ENCODE measurements around the gene CA5B. TPM values are rescaled to one million over a fixed set of nuclear protein-coding genes. Genes with fewer than 3 reads are reported as not detected.

Gene CA5B
- total and polyA plus RNA-seq, 2 donors (not counting 1 experiment from before 2014, with no cell fraction given): 17.2 to 25.1 TPM

GRCh38 chrX:15751155-15751819, 13.2 kb downstream of the CA5B start:
- Mint-ChIP-seq H3K27me3 (no peaks in the 10 kb centered on the region), H3K27ac (peak overlapping the region; percentile 99), H3K4me1 (peaks cover 51% of the 10 kb centered on the region), H3K4me3 (peak overlapping the region; percentile 80), H3K9me3 (ENCODE audit: insufficient read depth) (no peaks in the 10 kb centered on the region)
- H3K79me2 ChIP-seq (ENCODE audit: control insufficient read depth, insufficient read depth, low read length): peaks cover 14% of the 10 kb centered on the region
- no CpG with 5 or more reads among the region's 4 CpGs for WGBS (ENCODE audit: insufficient coverage)
- H3K36me3 ChIP-seq (replicated peaks in 1 of 2; ENCODE audit: control extremely low read depth in 1 of 2, control insufficient read depth in 1 of 2, extremely low read depth in 1 of 2, insufficient read depth in 2 of 2, low read length in 1 of 2): peaks cover 0 to 3% of the 10 kb centered on the region in 2 experiments
- H3K27ac ChIP-seq (ENCODE audit: low read length in 2 of 2): peak overlapping the region; percentile 94 to 97
- no peak overlapping the region for H2AFZ ChIP-seq (ENCODE audit: insufficient read depth, low read depth, low read length, poor library complexity, severe bottlenecking)
- TF ChIP-seq, protein P1, sequence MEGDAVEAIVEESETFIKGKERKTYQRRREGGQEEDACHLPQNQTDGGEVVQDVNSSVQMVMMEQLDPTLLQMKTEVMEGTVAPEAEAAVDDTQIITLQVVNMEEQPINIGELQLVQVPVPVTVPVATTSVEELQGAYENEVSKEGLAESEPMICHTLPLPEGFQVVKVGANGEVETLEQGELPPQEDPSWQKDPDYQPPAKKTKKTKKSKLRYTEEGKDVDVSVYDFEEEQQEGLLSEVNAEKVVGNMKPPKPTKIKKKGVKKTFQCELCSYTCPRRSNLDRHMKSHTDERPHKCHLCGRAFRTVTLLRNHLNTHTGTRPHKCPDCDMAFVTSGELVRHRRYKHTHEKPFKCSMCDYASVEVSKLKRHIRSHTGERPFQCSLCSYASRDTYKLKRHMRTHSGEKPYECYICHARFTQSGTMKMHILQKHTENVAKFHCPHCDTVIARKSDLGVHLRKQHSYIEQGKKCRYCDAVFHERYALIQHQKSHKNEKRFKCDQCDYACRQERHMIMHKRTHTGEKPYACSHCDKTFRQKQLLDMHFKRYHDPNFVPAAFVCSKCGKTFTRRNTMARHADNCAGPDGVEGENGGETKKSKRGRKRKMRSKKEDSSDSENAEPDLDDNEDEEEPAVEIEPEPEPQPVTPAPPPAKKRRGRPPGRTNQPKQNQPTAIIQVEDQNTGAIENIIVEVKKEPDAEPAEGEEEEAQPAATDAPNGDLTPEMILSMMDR (IDR thresholded peaks at IDR 0.05): no peak
- no peak for TF ChIP-seq EZH2 (IDR thresholded peaks at IDR 0.05; ENCODE audit: borderline replicate concordance, insufficient read depth, low read depth, low read length, poor library complexity, severe bottlenecking)
- ATAC-seq (ENCODE audit: low read depth) (peak; percentile 53), DNase-seq (peak; percentile 72)
- ChIA-PET CTCF (interaction anchor here (1.3 to 7.1 kb wide), 2 partner anchors 9 to 12 kb away, joined by 5 to 28 read pairs; partner anchors contain the start of gene CA5B), POLR2A (interaction anchor here (1.0 to 1.2 kb wide), 2 partner anchors 13 to 39 kb away, joined by 3 to 5 read pairs; partner anchors contain the start of genes CA5B and ZRSR2)
- peak overlapping the region; percentile 59 for H3K9ac ChIP-seq (ENCODE audit: low read length)
- no peaks in the 10 kb centered on the region for H3K9me3 ChIP-seq (ENCODE audit: control extremely low read depth in 1 of 3, control insufficient read depth in 2 of 3, insufficient read depth in 1 of 3, low read length in 2 of 3)
- H3K27me3 ChIP-seq (replicated peaks in 1 of 4; ENCODE audit: control extremely low read depth in 1 of 4, control insufficient read depth in 3 of 4, insufficient read depth in 4 of 4, low read length in 3 of 4): no peaks in the 10 kb centered on the region
- H4K20me1 ChIP-seq (ENCODE audit: control insufficient read depth, insufficient read depth, low read length, poor library complexity, severe bottlenecking): no peaks in the 10 kb centered on the region
- intact Hi-C loops (cut with micrococcal nuclease): loop anchor here (5.0 kb wide), 1 partner anchor 41 kb away; the partner anchor contains the start of gene ZRSR2
- peak overlapping the region; percentile 68 for H3K4me2 ChIP-seq (replicated peaks; ENCODE audit: low read depth, low read length, poor library complexity, severe bottlenecking)
- peak overlapping the region in 3 of 5 experiments; percentile 3 to 46 (median 21) for H3K4me3 ChIP-seq (ENCODE audit: control extremely low read depth in 1 of 5, extremely low read depth in 1 of 5, insufficient read depth in 1 of 5, low read depth in 2 of 5, low read length in 4 of 5)
- H3K4me1 ChIP-seq (ENCODE audit: control insufficient read depth in 2 of 2, insufficient read depth in 2 of 2, low read length in 2 of 2): peaks cover 31 to 39% of the 10 kb centered on the region in 2 donors

DNA sequence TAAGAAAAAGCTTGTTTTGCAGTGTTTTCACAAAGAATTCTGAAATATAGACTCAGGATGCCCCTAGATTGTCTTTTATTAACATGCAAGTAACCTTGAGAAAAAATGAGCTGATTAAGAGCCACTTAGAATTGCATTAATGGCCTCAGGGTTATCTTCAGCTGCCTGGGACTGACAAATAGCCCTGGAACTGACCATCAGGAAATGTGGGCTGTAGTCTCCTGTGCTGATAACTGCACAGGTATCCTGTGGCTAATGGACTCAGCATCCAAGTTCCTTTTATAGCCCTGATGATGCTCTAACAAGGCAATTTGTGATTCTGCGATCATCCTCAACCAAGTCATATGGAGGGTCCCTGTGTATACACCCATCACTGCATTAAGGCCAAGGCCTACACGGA, 17.0 kb downstream of the CA5B start:
- Histone ChIP-seq H2AFZ (ENCODE audit: insufficient read depth, low read depth, low read length, poor library complexity, severe bottlenecking) (no peak overlapping the region), H3K4me2 (replicated peaks; ENCODE audit: low read depth, low read length, poor library complexity, severe bottlenecking) (no peak overlapping the region), H3K4me3 (ENCODE audit: control extremely low read depth in 1 of 5, extremely low read depth in 1 of 5, insufficient read depth in 1 of 5, low read depth in 2 of 5, low read length in 4 of 5) (no peak overlapping the region), H4K20me1 (ENCODE audit: control insufficient read depth, insufficient read depth, low read length, poor library complexity, severe bottlenecking) (no peaks in the 10 kb centered on the region), H3K27ac (ENCODE audit: low read length in 2 of 2) (no peak overlapping the region), H3K36me3 (replicated peaks in 1 of 2; ENCODE audit: control extremely low read depth in 1 of 2, control insufficient read depth in 1 of 2, extremely low read depth in 1 of 2, insufficient read depth in 2 of 2, low read length in 1 of 2) (peaks cover 0 to 3% of the 10 kb centered on the region in 2 experiments), H3K4me1 (ENCODE audit: control insufficient read depth in 2 of 2, insufficient read depth in 2 of 2, low read length in 2 of 2) (peaks cover 20 to 27% of the 10 kb centered on the region in 2 donors), H3K9me3 (ENCODE audit: control extremely low read depth in 1 of 3, control insufficient read depth in 2 of 3, insufficient read depth in 1 of 3, low read length in 2 of 3) (no peaks in the 10 kb centered on the region), H3K79me2 (ENCODE audit: control insufficient read depth, insufficient read depth, low read length) (peaks cover 10% of the 10 kb centered on the region), H3K9ac (ENCODE audit: low read length) (no peak overlapping the region), H3K27me3 (replicated peaks in 1 of 4; ENCODE audit: control extremely low read depth in 1 of 4, control insufficient read depth in 3 of 4, insufficient read depth in 4 of 4, low read length in 3 of 4) (no peaks in the 10 kb centered on the region)
- peaks cover 32% of the 10 kb centered on the region for H3K4me1 Mint-ChIP-seq
- ATAC-seq (ENCODE audit: low read depth) (no peak), DNase-seq (no peak)
- CTCF ChIA-PET: interaction anchor here (7.1 kb wide), 1 partner anchor 16 kb away, joined by 28 read pairs; the partner anchor contains the start of gene CA5B
- H3K9me3 Mint-ChIP-seq (ENCODE audit: insufficient read depth): no peaks in the 10 kb centered on the region
- H3K4me3 Mint-ChIP-seq: no peak overlapping the region
- TF ChIP-seq, protein P1 (IDR thresholded peaks at IDR 0.05): no peak
- no peak for TF ChIP-seq EZH2 (IDR thresholded peaks at IDR 0.05; ENCODE audit: borderline replicate concordance, insufficient read depth, low read depth, low read length, poor library complexity, severe bottlenecking)
- no CpG with 5 or more reads among the region's 2 CpGs for WGBS (ENCODE audit: insufficient coverage)
- POLR2A ChIA-PET: interaction anchor here (1.6 kb wide), 1 partner anchor 17 kb away, joined by 4 read pairs; the partner anchor contains the start of gene CA5B
- intact Hi-C loops (cut with micrococcal nuclease): no loop called here
- no peaks in the 10 kb centered on the region for H3K27me3 Mint-ChIP-seq
- no peak overlapping the region for H3K27ac Mint-ChIP-seq
